Natural killer cell treated with Interleukin-12 subunit alpha and Interleukin-12 subunit beta and Interleukin-15 and Interleukin-18, amount 100 ng/mL, for 72 hours (primary cell): Measurements from ENCODE around the gene FHIP2A. TPM values are rescaled to one million over a fixed set of nuclear protein-coding genes. Genes with fewer than 3 reads are reported as not detected.
"Not testable (repeated sequence)": the region's sequence is repeated elsewhere in the genome, so short reads cannot be mapped to it uniquely, and the experiment has no call there.

ENCODE experiments used
- ATAC-seq, 2 donors: fragments of 150-1000 bp; cut with Tn5 transposase in 1 of 2; sonication (Bioruptor Pico), chemical (Tn5 transposase) in 1 of 2; 2 replicates each; pipeline ENCODE4 v1.10.0; 2021
- DNase-seq: peaks from one replicate; pipeline ENCODE4 v3.0.0; 2022; ENCODE audit warnings: low spot score
- H3K27ac Mint-ChIP-seq, 2 donors: 1 replicate in 1 of 2; 2 replicates in 1 of 2; pipeline ENCODE4 v1.8.0; 2022; ENCODE audit warnings: mixed read lengths in 2 of 2, mild to moderate bottlenecking in 1 of 2, moderate library complexity in 1 of 2
- H3K27me3 Mint-ChIP-seq, 2 donors: 1 replicate in 1 of 2; 2 replicates in 1 of 2; pipeline ENCODE4 v1.8.0; 2022; ENCODE audit warnings: mixed read lengths in 2 of 2
- H3K36me3 Mint-ChIP-seq: one replicate; pipeline ENCODE4 v1.8.0; 2022; ENCODE audit warnings: mixed read lengths
- H3K4me1 Mint-ChIP-seq, 2 donors: 1 replicate in 1 of 2; 2 replicates in 1 of 2; pipeline ENCODE4 v1.8.0; 2022; ENCODE audit warnings: low read depth in 2 of 2, mixed read lengths in 2 of 2, mild to moderate bottlenecking in 1 of 2
- H3K4me3 Mint-ChIP-seq: one replicate; pipeline ENCODE4 v1.8.0; 2022; ENCODE audit warnings: mixed read lengths
- H3K9me3 Mint-ChIP-seq: 2 replicates; pipeline ENCODE4 v1.8.0; 2022; ENCODE audit warnings: mixed read lengths
- total RNA-seq, 2 donors: library from RNA; stranded (reverse); gene quantifications; one replicate each; pipeline ENCODE4 v1.2.3, GENCODE V29; 2022

Gene FHIP2A
- total RNA-seq, 2 donors from 2014 or later: 16.4 to 23.9 TPM

- Mint-ChIP-seq H3K4me1 (peaks cover 0 to 18% of the 10 kb centered on the region in 2 donors), H3K36me3 (peaks cover 26% of the 10 kb centered on the region), H3K27me3 (no peaks in the 10 kb centered on the region), H3K27ac (peak overlapping the region; percentile 78 to 80), H3K4me3 (peak overlapping the region; percentile 53), H3K9me3 (no peaks in the 10 kb centered on the region)
- ATAC-seq (peak in 1 of 2 donors; percentile 81), DNase-seq (no peak)
Observed at GRCh38 chr10:114856544-114857287, 35.1 kb downstream of the FHIP2A start.

- Mint-ChIP-seq H3K36me3 (peaks cover 23% of the 10 kb centered on the region), H3K27ac (peak overlapping the region; percentile 78 to 80), H3K4me1 (peaks cover 0 to 16% of the 10 kb centered on the region in 2 donors), H3K4me3 (peak overlapping the region; percentile 53)
- H3K9me3 Mint-ChIP-seq, ATAC-seq, H3K27me3 Mint-ChIP-seq, DNase-seq: not testable (repeated sequence)
Observed at GRCh38 chr10:114857288-114857565, 35.6 kb downstream of the FHIP2A start.

- H3K4me1 Mint-ChIP-seq: peaks cover 0 to 12% of the 10 kb centered on the region in 2 donors
- no peaks in the 10 kb centered on the region for H3K27me3 Mint-ChIP-seq
- no peak overlapping the region for H3K4me3 Mint-ChIP-seq
- H3K27ac Mint-ChIP-seq: peak overlapping the region; percentile 78 to 80
- H3K9me3 Mint-ChIP-seq: no peaks in the 10 kb centered on the region
- ATAC-seq (no peak), DNase-seq (no peak)
- peaks cover 20% of the 10 kb centered on the region for H3K36me3 Mint-ChIP-seq
Observed at GRCh38 chr10:114857922-114858629, 36.5 kb downstream of the FHIP2A start.

- Mint-ChIP-seq H3K27ac (no peak overlapping the region), H3K9me3 (no peaks in the 10 kb centered on the region), H3K36me3 (peaks cover 19% of the 10 kb centered on the region), H3K27me3 (no peaks in the 10 kb centered on the region), H3K4me1 (peaks cover 0 to 12% of the 10 kb centered on the region in 2 donors), H3K4me3 (no peak overlapping the region)
- DNase-seq (no peak), ATAC-seq (no peak)
Observed at GRCh38 chr10:114859222-114859621, 37.6 kb downstream of the FHIP2A start.

- H3K27me3 Mint-ChIP-seq: no peaks in the 10 kb centered on the region
Observed at GRCh38 chr10:114862456-114862855, 40.9 kb downstream of the FHIP2A start.

GRCh38 chr10:114867365-114867764 is 45.8 kb downstream of the FHIP2A start:
- Mint-ChIP-seq H3K36me3 (peaks cover 10% of the 10 kb centered on the region), H3K27me3 (no peaks in the 10 kb centered on the region), H3K4me1 (no peaks in the 10 kb centered on the region), H3K27ac (no peak overlapping the region), H3K4me3 (no peak overlapping the region), H3K9me3 (no peaks in the 10 kb centered on the region)
- DNase-seq (no peak), ATAC-seq (no peak)

More at GRCh38 chr10:114862456-114862855, 40.9 kb downstream of the FHIP2A start:
- ATAC-seq: no peak
- H3K4me3 Mint-ChIP-seq: no peak overlapping the region
- peaks cover 0 to 3% of the 10 kb centered on the region in 2 donors for H3K4me1 Mint-ChIP-seq
- H3K36me3 Mint-ChIP-seq: peaks cover 21% of the 10 kb centered on the region
- H3K9me3 Mint-ChIP-seq: no peaks in the 10 kb centered on the region
- no peak for DNase-seq
- H3K27ac Mint-ChIP-seq: no peak overlapping the region

GRCh38 chr10:114868870-114869519 is 47.4 kb downstream of the FHIP2A start:
- DNase-seq (no peak), ATAC-seq (no peak)
- Mint-ChIP-seq H3K4me3 (no peak overlapping the region), H3K27ac (no peak overlapping the region), H3K4me1 (no peaks in the 10 kb centered on the region), H3K27me3 (no peaks in the 10 kb centered on the region), H3K36me3 (peaks cover 5% of the 10 kb centered on the region), H3K9me3 (no peaks in the 10 kb centered on the region)

- no peaks in the 10 kb centered on the region for H3K27me3 Mint-ChIP-seq
- H3K4me3 Mint-ChIP-seq: no peak overlapping the region
- no peaks in the 10 kb centered on the region for H3K9me3 Mint-ChIP-seq
- DNase-seq (no peak), ATAC-seq (no peak)
- peaks cover 5% of the 10 kb centered on the region for H3K36me3 Mint-ChIP-seq
- no peak overlapping the region for H3K27ac Mint-ChIP-seq
- H3K4me1 Mint-ChIP-seq: no peaks in the 10 kb centered on the region
Observed at GRCh38 chr10:114869520-114869892, 47.9 kb downstream of the FHIP2A start.

GRCh38 chr10:114870486-114870885 is 48.9 kb downstream of the FHIP2A start:
- no peaks in the 10 kb centered on the region for H3K9me3 Mint-ChIP-seq
- H3K27ac Mint-ChIP-seq: no peak overlapping the region
- no peak for DNase-seq
- peaks cover 4 to 7% of the 10 kb centered on the region in 2 donors for H3K4me1 Mint-ChIP-seq
- H3K4me3 Mint-ChIP-seq: no peak overlapping the region
- peaks cover 5% of the 10 kb centered on the region for H3K36me3 Mint-ChIP-seq
- ATAC-seq: no peak
- peaks cover 6 to 7% of the 10 kb centered on the region in 2 donors for H3K27me3 Mint-ChIP-seq

- Mint-ChIP-seq H3K36me3 (peaks cover under 1% of the 10 kb centered on the region), H3K27me3 (peaks cover 14 to 16% of the 10 kb centered on the region in 2 donors), H3K4me1 (peaks cover 4 to 10% of the 10 kb centered on the region in 2 donors), H3K4me3 (no peak overlapping the region), H3K27ac (no peak overlapping the region), H3K9me3 (no peaks in the 10 kb centered on the region)
- DNase-seq (no peak), ATAC-seq (no peak)
Observed at GRCh38 chr10:114871379-114871778, 49.8 kb downstream of the FHIP2A start.

Other genes with a start within 250 kb of the FHIP2A start
- 10 to 100 TPM in 1 of 2 donors, 1 to 10 TPM in 1; 7.9 to 11.0 TPM for gene ABLIM1, start 163.5 kb upstream of the FHIP2A start, total RNA-seq
- gene TRUB1, start 116.4 kb downstream of the FHIP2A start, total RNA-seq: 10 to 100 TPM; 10.4 to 19.4 TPM